ENCODE measurements around the gene WNK3.
A peak's percentile ranks its signal among the peaks of the same experiment; 100 is the strongest.

Gene WNK3

GRCh38 chrX:54292755-54293154 lies 65.1 kb downstream of the WNK3 start:
- DNase-seq (ENCODE audit: low read depth in 2 of 2): no peak
- no peak overlapping the region for H3K4me3 ChIP-seq (replicated peaks in 1 of 2; ENCODE audit: low read depth in 2 of 2, low read length in 2 of 2)
- TF ChIP-seq CTCF (IDR thresholded peaks at IDR 0.05; ENCODE audit: low read depth, low read length): no peak

GRCh38 chrX:54291758-54292157 lies 66.1 kb downstream of the WNK3 start:
- H3K4me3 ChIP-seq (replicated peaks in 1 of 2; ENCODE audit: low read depth in 2 of 2, low read length in 2 of 2): no peak overlapping the region
- no peak for TF ChIP-seq CTCF (IDR thresholded peaks at IDR 0.05; ENCODE audit: low read depth, low read length)
- DNase-seq (ENCODE audit: low read depth in 2 of 2): no peak

GRCh38 chrX:54288968-54289367 lies 68.9 kb downstream of the WNK3 start:
- no peak for DNase-seq (ENCODE audit: low read depth in 2 of 2)
- H3K4me3 ChIP-seq (replicated peaks in 1 of 2; ENCODE audit: low read depth in 2 of 2, low read length in 2 of 2): no peak overlapping the region
- TF ChIP-seq CTCF (IDR thresholded peaks at IDR 0.05; ENCODE audit: low read depth, low read length): no peak

DNA sequence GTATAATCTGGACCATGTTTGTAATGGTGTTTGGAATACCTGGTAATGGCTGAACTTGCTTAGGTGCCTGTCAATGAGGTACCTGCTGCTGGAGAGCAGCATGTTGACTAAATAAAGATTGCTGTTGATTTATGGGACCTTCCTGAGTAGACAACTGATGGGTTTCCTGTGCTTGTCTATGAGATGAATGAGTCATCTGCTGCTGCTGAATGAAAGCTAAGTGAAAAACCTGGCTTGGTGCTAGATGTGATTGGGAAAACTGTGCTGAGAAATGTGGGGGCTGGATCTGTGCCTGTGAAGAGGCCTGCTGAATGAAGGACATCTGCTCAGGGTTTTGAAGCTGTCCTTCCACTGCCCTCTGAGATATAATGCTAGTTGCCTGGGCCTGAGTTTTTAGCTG lies 69.6 kb downstream of the WNK3 start:
- no peak overlapping the region for H3K4me3 ChIP-seq (replicated peaks in 1 of 2; ENCODE audit: low read depth in 2 of 2, low read length in 2 of 2)
- TF ChIP-seq CTCF (IDR thresholded peaks at IDR 0.05; ENCODE audit: low read depth, low read length): no peak
- peak in 1 of 2 donors; percentile 8 for DNase-seq (ENCODE audit: low read depth in 2 of 2)

- DNase-seq (ENCODE audit: low read depth in 2 of 2): peak in 1 of 2 donors; percentile 21
- no peak overlapping the region for H3K4me3 ChIP-seq (replicated peaks in 1 of 2; ENCODE audit: low read depth in 2 of 2, low read length in 2 of 2)
- no peak for TF ChIP-seq CTCF (IDR thresholded peaks at IDR 0.05; ENCODE audit: low read depth, low read length)
These were observed 76.2 kb downstream of the WNK3 start for GRCh38 chrX:54281676-54282075.

DNA sequence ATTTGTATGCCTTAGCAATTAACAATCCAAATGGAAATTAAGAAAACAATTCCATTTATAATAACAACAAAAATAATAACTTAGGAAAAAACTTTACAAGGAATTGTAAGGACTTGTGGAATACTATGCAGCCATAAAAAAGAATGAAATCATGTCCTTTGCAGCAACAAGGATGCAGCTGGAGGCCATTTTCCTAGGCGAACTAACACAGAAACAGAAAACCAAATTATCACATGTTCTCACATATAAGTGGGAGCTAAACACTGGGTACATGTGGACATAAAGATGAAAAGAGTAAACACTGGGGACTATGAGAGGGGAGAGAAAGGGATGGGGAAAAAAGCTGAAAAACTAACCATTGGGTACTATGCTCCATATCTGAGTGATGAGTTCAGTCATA lies 77.4 kb downstream of the WNK3 start:
- no peak for TF ChIP-seq CTCF (IDR thresholded peaks at IDR 0.05; ENCODE audit: low read depth, low read length)
- no peak for DNase-seq (ENCODE audit: low read depth in 2 of 2)

DNA sequence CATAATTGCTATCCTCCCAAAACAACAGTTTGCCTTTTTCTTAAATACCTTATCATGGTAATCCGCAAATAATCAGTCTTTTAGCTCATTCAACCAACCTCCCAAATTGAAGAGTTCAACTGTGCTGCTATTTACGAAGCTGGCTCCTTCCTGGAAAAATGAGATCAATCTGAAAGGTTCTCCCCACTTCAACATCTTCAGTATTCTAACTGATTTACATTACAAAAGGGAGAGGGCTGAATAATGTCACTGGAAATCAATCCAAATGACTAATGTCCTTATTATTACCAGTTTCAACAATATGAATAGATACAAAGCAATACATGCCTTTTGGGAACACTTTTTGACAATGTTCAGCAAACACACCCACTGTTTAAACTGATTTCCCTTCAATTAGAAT lies 86.2 kb downstream of the WNK3 start:
- DNase-seq (ENCODE audit: low read depth in 2 of 2): no peak
- TF ChIP-seq CTCF (IDR thresholded peaks at IDR 0.05; ENCODE audit: low read depth, low read length): no peak
- H3K4me3 ChIP-seq (replicated peaks in 1 of 2; ENCODE audit: low read depth in 2 of 2, low read length in 2 of 2): no peak overlapping the region

More for the DNA sequence above, 77.4 kb downstream of the WNK3 start:
- no peak overlapping the region for H3K4me3 ChIP-seq (replicated peaks in 1 of 2; ENCODE audit: low read depth in 2 of 2, low read length in 2 of 2)
